ENCODE results near the gene FHOD3.

DNA sequence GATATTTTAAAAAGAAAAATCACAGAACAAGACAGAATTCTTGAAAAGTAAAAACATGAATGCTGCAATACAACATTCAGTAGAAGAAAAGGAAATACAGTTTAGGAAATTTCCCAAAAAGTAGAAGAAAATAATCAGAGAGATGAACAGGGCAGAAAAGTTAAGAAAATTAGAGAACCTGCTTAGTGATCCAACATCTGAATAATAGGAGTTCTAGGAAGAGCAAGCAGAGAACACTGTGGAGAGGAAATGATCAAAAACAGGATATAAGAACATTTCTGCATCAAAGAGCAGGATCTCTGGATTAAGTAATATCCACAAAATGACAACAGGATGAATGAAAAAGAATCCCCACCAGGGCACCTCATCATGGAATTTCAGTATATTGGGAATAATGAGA, 8.8 kb upstream of the FHOD3 start:
- TF ChIP-seq, protein P1, sequence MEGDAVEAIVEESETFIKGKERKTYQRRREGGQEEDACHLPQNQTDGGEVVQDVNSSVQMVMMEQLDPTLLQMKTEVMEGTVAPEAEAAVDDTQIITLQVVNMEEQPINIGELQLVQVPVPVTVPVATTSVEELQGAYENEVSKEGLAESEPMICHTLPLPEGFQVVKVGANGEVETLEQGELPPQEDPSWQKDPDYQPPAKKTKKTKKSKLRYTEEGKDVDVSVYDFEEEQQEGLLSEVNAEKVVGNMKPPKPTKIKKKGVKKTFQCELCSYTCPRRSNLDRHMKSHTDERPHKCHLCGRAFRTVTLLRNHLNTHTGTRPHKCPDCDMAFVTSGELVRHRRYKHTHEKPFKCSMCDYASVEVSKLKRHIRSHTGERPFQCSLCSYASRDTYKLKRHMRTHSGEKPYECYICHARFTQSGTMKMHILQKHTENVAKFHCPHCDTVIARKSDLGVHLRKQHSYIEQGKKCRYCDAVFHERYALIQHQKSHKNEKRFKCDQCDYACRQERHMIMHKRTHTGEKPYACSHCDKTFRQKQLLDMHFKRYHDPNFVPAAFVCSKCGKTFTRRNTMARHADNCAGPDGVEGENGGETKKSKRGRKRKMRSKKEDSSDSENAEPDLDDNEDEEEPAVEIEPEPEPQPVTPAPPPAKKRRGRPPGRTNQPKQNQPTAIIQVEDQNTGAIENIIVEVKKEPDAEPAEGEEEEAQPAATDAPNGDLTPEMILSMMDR (conservative IDR thresholded peaks at IDR 0.05; ENCODE audit: low read depth, low read length), result no peak
- no peak for TF ChIP-seq EZH2 (IDR thresholded peaks at IDR 0.05; ENCODE audit: low read length, unreplicated experiment)
